Activated CD4-positive, alpha-beta T cell treated with anti-CD3 and anti-CD28 coated beads, Interleukin-2, amount 10 ng/mL, durations not matched to agents 7 days and 5 days (primary cell): ENCODE data around the gene PRR30. TPM values are rescaled to one million over a fixed set of nuclear protein-coding genes. Genes with fewer than 3 reads are reported as not detected.
"Not testable (repeated sequence)": the region's sequence is repeated elsewhere in the genome, so short reads cannot be mapped to it uniquely, and the experiment has no call there.

ENCODE experiments used
- CTCF ChIA-PET: fragments of 350-600 bp; sonication (Branson Sonifier 250); formaldehyde crosslinking; loops from one replicate; lab custom pipeline; 2021; ENCODE audit warnings: antibody characterized with exemption; lab: Charles Lee
- POLR2A ChIA-PET: fragments of 350-600 bp; sonication (Branson Sonifier 250); formaldehyde crosslinking; loops from one replicate; lab custom pipeline; 2021; ENCODE audit warnings: antibody characterized with exemption; lab: Charles Lee
- DNase-seq: peaks from one replicate; pipeline ENCODE4 v3.0.0-alpha.2; 2020
- H3K27ac Mint-ChIP-seq: one replicate; pipeline ENCODE4 v1.8.0; 2021; ENCODE audit warnings: mild to moderate bottlenecking, moderate library complexity, mixed read lengths
- H3K27me3 Mint-ChIP-seq: one replicate; pipeline ENCODE4 v1.8.0; 2021; ENCODE audit warnings: mixed read lengths
- H3K36me3 Mint-ChIP-seq: one replicate; pipeline ENCODE4 v1.8.0; 2021; ENCODE audit warnings: low read depth, mixed read lengths
- H3K4me1 Mint-ChIP-seq: one replicate; pipeline ENCODE4 v1.8.0; 2021; ENCODE audit warnings: mixed read lengths
- H3K4me3 Mint-ChIP-seq: one replicate; pipeline ENCODE4 v1.8.0; 2021; ENCODE audit warnings: mild to moderate bottlenecking, moderate library complexity, mixed read lengths
- H3K9me3 Mint-ChIP-seq: one replicate; pipeline ENCODE4 v1.8.0; 2021; ENCODE audit warnings: mixed read lengths
- total RNA-seq, 2 experiments: library from RNA; stranded (reverse); gene quantifications; one replicate each; pipeline ENCODE4 v1.2.3, GENCODE V29; 2021

PRR30 gene
- total RNA-seq, 2 experiments from 2014 or later = not detected

- no peaks in the 10 kb centered on the region for H3K9me3 Mint-ChIP-seq
- H3K4me1 Mint-ChIP-seq = peaks cover 16% of the 10 kb centered on the region
- no peak for DNase-seq
- ChIA-PET CTCF (interaction anchor here (1.5 kb wide), 1 partner anchor 13 kb away, joined by 5 read pairs; no protein-coding TSS in a partner anchor), POLR2A (no interaction called here)
- no peaks in the 10 kb centered on the region for H3K36me3 Mint-ChIP-seq
- no peak within 1 kb of the TSS for H3K27ac Mint-ChIP-seq
- peak within 1 kb of the TSS; percentile 71 for H3K4me3 Mint-ChIP-seq
- peaks cover 41% of the 10 kb centered on the region for H3K27me3 Mint-ChIP-seq
These were observed 20.5 kb downstream of the PRR30 start, which contains the start of gene CGREF1 for GRCh38 chr2:27118525-27119329. Gene CGREF1, minus strand, starts transcription at chr2:27119128. Its CDS starts 14,762 bp downstream, at chr2:27104366.

GRCh38 chr2:27117995-27118524, 21.1 kb downstream of the PRR30 start:
- POLR2A ChIA-PET = no interaction called here
- Mint-ChIP-seq H3K27ac (no peak overlapping the region), H3K27me3 (peaks cover 40% of the 10 kb centered on the region), H3K4me1 (peaks cover 12% of the 10 kb centered on the region), H3K4me3 (peak overlapping the region; percentile 3), H3K9me3 (no peaks in the 10 kb centered on the region), H3K36me3 (no peaks in the 10 kb centered on the region)
- CTCF ChIA-PET = interaction anchor here (1.5 kb wide), 1 partner anchor 14 kb away, joined by 5 read pairs; no protein-coding TSS in a partner anchor
- no peak for DNase-seq

GRCh38 chr2:27115519-27115918, 23.7 kb downstream of the PRR30 start:
- Mint-ChIP-seq H3K36me3 (no peaks in the 10 kb centered on the region), H3K4me1 (peaks cover 13% of the 10 kb centered on the region), H3K27me3 (peaks cover 24% of the 10 kb centered on the region), H3K9me3 (no peaks in the 10 kb centered on the region), H3K4me3 (no peak overlapping the region), H3K27ac (no peak overlapping the region)
- no peak for DNase-seq
- ChIA-PET CTCF (no interaction called here), POLR2A (no interaction called here)

- H3K9me3 Mint-ChIP-seq, H3K4me1 Mint-ChIP-seq, H3K4me3 Mint-ChIP-seq, DNase-seq, H3K27me3 Mint-ChIP-seq, H3K27ac Mint-ChIP-seq, POLR2A ChIA-PET, H3K36me3 Mint-ChIP-seq: not testable (repeated sequence)
- CTCF ChIA-PET = interaction anchor here (1.5 to 2.3 kb wide), 2 partner anchors 11 to 14 kb away, joined by 3 to 8 read pairs; no protein-coding TSS in a partner anchor
These were observed 27.7 kb downstream of the PRR30 start for GRCh38 chr2:27111392-27112078.

- POLR2A ChIA-PET, H3K9me3 Mint-ChIP-seq, H3K4me3 Mint-ChIP-seq, H3K27ac Mint-ChIP-seq, H3K36me3 Mint-ChIP-seq, H3K27me3 Mint-ChIP-seq, H3K4me1 Mint-ChIP-seq, DNase-seq: not testable (repeated sequence)
- CTCF ChIA-PET = interaction anchor here (1.5 to 2.3 kb wide), 2 partner anchors 10 to 13 kb away, joined by 3 to 8 read pairs; no protein-coding TSS in a partner anchor
These were observed 28.4 kb downstream of the PRR30 start for GRCh38 chr2:27110603-27111352.

GRCh38 chr2:27109083-27109482, 30.1 kb downstream of the PRR30 start:
- Mint-ChIP-seq H3K27ac (no peak overlapping the region), H3K4me3 (no peak overlapping the region), H3K9me3 (no peaks in the 10 kb centered on the region), H3K4me1 (peaks cover 2% of the 10 kb centered on the region), H3K27me3 (peaks cover 6% of the 10 kb centered on the region), H3K36me3 (no peaks in the 10 kb centered on the region)
- ChIA-PET POLR2A (no interaction called here), CTCF (interaction anchor here (0.6 to 2.1 kb wide), 4 partner anchors 10 to 398 kb away, joined by 3 to 6 read pairs (median 3); partner anchors contain the start of gene KHK)
- DNase-seq = no peak

- ChIA-PET POLR2A (interaction anchor here (0.6 kb wide), 1 partner anchor 563 kb away, joined by 3 read pairs; no protein-coding TSS in a partner anchor), CTCF (interaction anchor here (0.6 to 2.1 kb wide), 5 partner anchors 9 to 47 kb away, joined by 3 to 6 read pairs (median 3); partner anchors contain the start of gene KHK)
- Mint-ChIP-seq H3K27ac (no peak overlapping the region), H3K36me3 (no peaks in the 10 kb centered on the region), H3K4me3 (no peak overlapping the region), H3K9me3 (no peaks in the 10 kb centered on the region), H3K4me1 (peaks cover 2% of the 10 kb centered on the region), H3K27me3 (peaks cover 6% of the 10 kb centered on the region)
- DNase-seq = no peak
These were observed 31.0 kb downstream of the PRR30 start for GRCh38 chr2:27108221-27108620.

- no peak for DNase-seq
- ChIA-PET POLR2A (no interaction called here), CTCF (interaction anchor here (0.6 to 1.8 kb wide), 5 partner anchors 9 to 174 kb away, joined by 3 to 5 read pairs (median 3); partner anchors contain the start of gene ABHD1)
- Mint-ChIP-seq H3K4me1 (peaks cover 2% of the 10 kb centered on the region), H3K27me3 (peaks cover 6% of the 10 kb centered on the region), H3K36me3 (no peaks in the 10 kb centered on the region), H3K27ac (no peak overlapping the region), H3K9me3 (no peaks in the 10 kb centered on the region), H3K4me3 (no peak overlapping the region)
These were observed 33.2 kb downstream of the PRR30 start for GRCh38 chr2:27105981-27106380.

- ChIA-PET CTCF (interaction anchor here (0.5 to 1.1 kb wide), 4 partner anchors 21 to 177 kb away, joined by 3 to 6 read pairs (median 4); partner anchors contain the start of genes ABHD1 and OST4), POLR2A (no interaction called here)
- Mint-ChIP-seq H3K4me3 (no peak overlapping the region), H3K27ac (no peak overlapping the region), H3K9me3 (no peaks in the 10 kb centered on the region), H3K27me3 (peaks cover 3% of the 10 kb centered on the region), H3K4me1 (no peaks in the 10 kb centered on the region), H3K36me3 (no peaks in the 10 kb centered on the region)
- DNase-seq = no peak
These were observed 36.9 kb downstream of the PRR30 start for GRCh38 chr2:27102329-27102728.

GRCh38 chr2:27100036-27100435, 39.2 kb downstream of the PRR30 start:
- H3K9me3 Mint-ChIP-seq = no peaks in the 10 kb centered on the region
- peaks cover 14% of the 10 kb centered on the region for H3K4me1 Mint-ChIP-seq
- ChIA-PET POLR2A (no interaction called here), CTCF (interaction anchor here (0.8 to 5.0 kb wide), 9 partner anchors 9 to 203 kb away, joined by 3 to 21 read pairs (median 3); partner anchors contain the start of gene KHK)
- H3K36me3 Mint-ChIP-seq = no peaks in the 10 kb centered on the region
- H3K4me3 Mint-ChIP-seq = no peak overlapping the region
- no peak for DNase-seq
- H3K27ac Mint-ChIP-seq = no peak overlapping the region
- no peaks in the 10 kb centered on the region for H3K27me3 Mint-ChIP-seq

GRCh38 chr2:27099334-27099955, 39.8 kb downstream of the PRR30 start:
- no peak for DNase-seq
- ChIA-PET POLR2A (no interaction called here), CTCF (interaction anchor here (0.6 to 5.0 kb wide), 10 partner anchors 9 to 208 kb away, joined by 3 to 21 read pairs (median 3); partner anchors contain the start of gene KHK)
- no peaks in the 10 kb centered on the region for H3K27me3 Mint-ChIP-seq
- no peaks in the 10 kb centered on the region for H3K9me3 Mint-ChIP-seq
- H3K4me1 Mint-ChIP-seq = peaks cover 14% of the 10 kb centered on the region
- H3K4me3 Mint-ChIP-seq = no peak overlapping the region
- no peaks in the 10 kb centered on the region for H3K36me3 Mint-ChIP-seq
- no peak overlapping the region for H3K27ac Mint-ChIP-seq
